ENCODE results near the gene RAD51D.

DNA sequence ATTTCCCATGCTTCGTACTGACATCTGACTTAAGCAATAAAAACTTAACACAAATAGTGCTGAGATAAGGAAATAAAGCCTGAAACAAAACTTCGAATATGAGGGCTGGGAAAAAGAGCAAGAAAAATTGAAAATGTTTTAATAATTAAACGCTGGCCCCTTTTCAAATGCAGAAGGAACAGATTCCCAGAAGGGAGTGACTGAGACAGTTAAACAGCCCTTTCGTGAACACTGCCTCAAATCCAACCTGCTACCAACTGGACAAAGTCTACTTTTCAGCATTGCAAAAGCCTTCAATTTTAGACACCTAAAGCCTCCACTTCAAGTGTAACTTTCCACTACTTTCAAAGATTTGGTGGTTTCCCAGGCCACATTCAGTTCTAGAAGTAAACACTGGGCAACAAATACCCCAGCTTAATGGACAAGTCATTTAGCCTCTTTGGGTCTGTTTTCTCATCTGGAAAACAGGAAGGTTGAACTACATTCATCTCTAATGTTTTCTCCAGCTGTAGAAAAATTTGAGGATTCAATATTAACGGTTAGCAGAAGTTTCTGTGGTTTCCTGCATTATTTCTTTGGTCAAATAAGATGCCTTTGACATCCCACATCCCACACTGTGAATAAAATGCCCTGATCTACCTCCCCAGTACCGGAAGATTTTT lies 68.0 kb downstream of the RAD51D start:
- TF ChIP-seq TEAD4 (IDR thresholded peaks at IDR 0.05) (no peak), YY1 (IDR thresholded peaks at IDR 0.05; ENCODE audit: low read depth) (no peak), NFIC (IDR thresholded peaks at IDR 0.05) (no peak), FOXM1 (IDR thresholded peaks at IDR 0.05; ENCODE audit: borderline replicate concordance, low read depth) (no peak), REST (IDR thresholded peaks at IDR 0.05; ENCODE audit: low read depth) (no peak), EP300 (IDR thresholded peaks at IDR 0.05; ENCODE audit: borderline replicate concordance) (no peak), RAD21 (IDR thresholded peaks at IDR 0.05; ENCODE audit: low read depth) (no peak), CREB1 (IDR thresholded peaks at IDR 0.05; ENCODE audit: low read depth) (no peak), CEBPB (IDR thresholded peaks at IDR 0.05) (no peak), EGR1 (IDR thresholded peaks at IDR 0.05) (no peak)
- TF ChIP-seq, protein P1, sequence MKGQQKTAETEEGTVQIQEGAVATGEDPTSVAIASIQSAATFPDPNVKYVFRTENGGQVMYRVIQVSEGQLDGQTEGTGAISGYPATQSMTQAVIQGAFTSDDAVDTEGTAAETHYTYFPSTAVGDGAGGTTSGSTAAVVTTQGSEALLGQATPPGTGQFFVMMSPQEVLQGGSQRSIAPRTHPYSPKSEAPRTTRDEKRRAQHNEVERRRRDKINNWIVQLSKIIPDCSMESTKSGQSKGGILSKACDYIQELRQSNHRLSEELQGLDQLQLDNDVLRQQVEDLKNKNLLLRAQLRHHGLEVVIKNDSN (IDR thresholded peaks at IDR 0.05): no peak

Data from Ishikawa (cell line).